ENCODE data around the gene TRABD. TPM values are rescaled to one million over a fixed set of nuclear protein-coding genes. Genes with fewer than 3 reads are reported as not detected.

Gene TRABD
- total RNA-seq, 1 donor from 2014 or later: 22.8 TPM

DNA sequence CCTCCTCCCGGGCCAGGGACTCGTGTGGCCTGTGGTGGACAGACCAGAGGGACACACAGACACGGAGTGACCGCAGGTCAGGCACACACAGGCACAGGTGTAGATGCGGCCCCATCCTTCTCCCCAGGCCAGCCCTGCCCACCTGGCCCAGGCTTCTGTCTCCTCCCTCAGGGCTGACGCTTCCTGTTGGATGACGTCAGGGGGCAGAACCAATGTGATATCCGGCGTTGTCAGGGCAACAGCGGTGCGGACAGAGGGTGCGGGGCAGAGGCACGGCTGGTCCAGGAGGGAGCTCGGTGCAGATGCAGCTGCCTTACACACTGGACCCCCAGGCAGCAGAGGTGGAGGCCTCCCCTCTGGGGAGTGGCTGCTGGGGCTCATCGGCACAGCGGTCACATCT lies 62.0 kb downstream of the TRABD start:
- intact Hi-C loops (cut with DNase I): loop anchor here (10.0 kb wide), 1 partner anchor 257 kb away; the partner anchor contains the start of genes LMF2 and NCAPH2
- ATAC-seq (no peak), DNase-seq (ENCODE audit: low spot score) (no peak)

DNA sequence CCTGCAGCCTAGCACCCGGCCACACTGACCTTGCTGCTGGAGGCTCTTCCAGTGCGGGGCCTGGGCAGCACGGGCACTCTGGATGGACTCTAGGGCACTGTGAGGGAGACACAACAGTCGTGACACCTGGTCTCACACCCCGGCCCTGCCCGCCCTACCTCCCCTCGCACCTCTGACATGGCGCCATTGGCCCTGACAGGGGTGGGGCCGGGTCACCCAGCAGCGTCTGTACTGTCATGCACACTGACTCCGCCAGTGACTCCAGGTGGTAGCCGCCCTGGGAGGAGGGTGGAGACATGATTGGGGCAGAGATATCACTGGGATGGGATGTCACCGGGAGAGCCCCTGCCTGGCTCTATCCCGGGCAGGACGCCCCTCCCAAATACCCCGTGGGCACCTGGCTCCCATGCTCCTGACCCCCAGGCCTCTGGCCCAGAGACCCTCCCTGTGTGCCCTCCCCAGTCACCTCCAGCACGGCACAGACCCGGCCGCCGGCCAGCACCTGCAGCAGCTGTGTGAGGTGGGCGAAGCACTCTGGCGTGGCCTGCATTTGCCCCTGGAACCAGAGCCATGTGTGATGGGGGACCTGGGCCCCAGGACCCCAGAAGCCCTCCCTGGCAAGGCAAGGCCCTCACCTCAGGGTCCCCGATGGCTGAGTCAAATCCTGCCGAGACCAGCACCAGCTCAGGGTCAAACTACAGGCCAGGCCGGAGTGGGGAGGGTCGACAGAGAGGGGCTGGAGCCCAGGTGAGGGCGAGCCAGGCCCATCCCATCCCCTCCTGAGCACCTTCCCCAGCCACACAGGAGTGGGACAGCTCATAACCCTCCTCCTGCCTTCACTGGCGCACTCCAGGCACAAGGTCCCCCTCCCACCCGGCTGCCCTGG lies 62.7 kb downstream of the TRABD start:
- intact Hi-C loops (cut with DNase I): loop anchor here (10.0 kb wide), 1 partner anchor 256 kb away; the partner anchor contains the start of genes LMF2 and NCAPH2
- DNase-seq (ENCODE audit: low spot score) (no peak), ATAC-seq (no peak)

Other genes with a start within 250 kb of the TRABD start
- gene PIM3, start 225.1 kb upstream of the TRABD start, total RNA-seq: 62.2 TPM
- gene IL17REL, start 173.1 kb upstream of the TRABD start, total RNA-seq: not detected
- gene TTLL8, start 127.6 kb upstream of the TRABD start, total RNA-seq: not detected
- gene MLC1, start 100.5 kb upstream of the TRABD start, total RNA-seq: 0.45 TPM
- 1.6 TPM for gene MOV10L1, start 95.9 kb upstream of the TRABD start, total RNA-seq
- gene PANX2, start 15.2 kb upstream of the TRABD start, total RNA-seq: 0.76 TPM
- gene SELENOO, start 15.1 kb downstream of the TRABD start, total RNA-seq: 22.6 TPM
- 47.6 TPM for gene TUBGCP6, start 59.1 kb downstream of the TRABD start, total RNA-seq
- gene HDAC10, start 65.4 kb downstream of the TRABD start, total RNA-seq: 32.4 TPM
- 17.8 TPM for gene MAPK12, start 75.8 kb downstream of the TRABD start, total RNA-seq
- gene MAPK11, start 84.5 kb downstream of the TRABD start, total RNA-seq: 20.4 TPM
- 160 TPM for gene PLXNB2, start 121.7 kb downstream of the TRABD start, total RNA-seq
- 14.0 TPM for gene DENND6B, start 141.1 kb downstream of the TRABD start, total RNA-seq
- gene PPP6R2, start 157.4 kb downstream of the TRABD start, total RNA-seq: 42.1 TPM

All from sciatic nerve (tissue), 2 donors.